Fibroblast of lung (primary cell): ENCODE results near the gene CFI. TPM values are rescaled to one million over a fixed set of nuclear protein-coding genes. Genes with fewer than 3 reads are reported as not detected.

Source experiments
- DNase-seq, 2 donors: peaks; one replicate each; pipeline versions ENCODE4 v3.0.0 to v3.0.0-alpha.2; 2010; ENCODE audit warnings: low read depth in 2 of 2
- H2AFZ ChIP-seq: 2 replicates; pipeline ENCODE4 v1.5.1; 2012; ENCODE audit warnings: low read length, control low read depth, inconsistent platforms
- H3K27ac ChIP-seq: 2 replicates; pipeline ENCODE4 v1.5.1; 2011; ENCODE audit warnings: low read length, control low read depth; ENCODE audit not compliant: insufficient read depth
- H3K27me3 ChIP-seq: 2 replicates; pipeline ENCODE4 v1.5.1; 2011; ENCODE audit warnings: mild to moderate bottlenecking, low read length; ENCODE audit not compliant: control insufficient read depth, insufficient read depth
- H3K36me3 ChIP-seq: 2 replicates; pipeline ENCODE4 v1.5.1; 2011; ENCODE audit warnings: low read length; ENCODE audit not compliant: control insufficient read depth, insufficient read depth
- H3K4me1 ChIP-seq: 2 replicates; pipeline ENCODE4 v1.5.1; 2011; ENCODE audit warnings: low read length; ENCODE audit not compliant: control insufficient read depth, insufficient read depth; ENCODE audit errors: extremely low read depth
- H3K4me2 ChIP-seq: 2 replicates; pipeline ENCODE4 v1.5.1; 2011; ENCODE audit warnings: low read length, control low read depth; ENCODE audit not compliant: insufficient read depth; ENCODE audit errors: extremely low read depth
- H3K4me3 ChIP-seq, 4 experiments: fragments of 200-600 bp in 1 of 4; sonication (generic) in 1 of 4; replicated peaks in 1 of 4; 2 replicates each; pipeline ENCODE4 v1.5.1; 2011 to 2016; ENCODE audit warnings: low read length in 4 of 4, low read depth in 3 of 4, mild to moderate bottlenecking in 3 of 4, control low read depth in 2 of 4, inconsistent platforms in 1 of 4, mixed read lengths in 1 of 4; ENCODE audit not compliant: insufficient read depth in 1 of 4; ENCODE audit errors: control extremely low read depth in 1 of 4
- H3K79me2 ChIP-seq: 2 replicates; pipeline ENCODE4 v1.5.1; 2012; ENCODE audit warnings: mild to moderate bottlenecking, low read length, inconsistent platforms; ENCODE audit not compliant: control insufficient read depth, insufficient read depth
- H3K9ac ChIP-seq: 2 replicates; pipeline ENCODE4 v1.5.1; 2011; ENCODE audit warnings: mild to moderate bottlenecking, low read length, control low read depth; ENCODE audit not compliant: insufficient read depth
- H3K9me3 ChIP-seq: 2 replicates; pipeline ENCODE4 v1.5.1; 2012; ENCODE audit warnings: low read depth, low read length; ENCODE audit not compliant: control insufficient read depth, insufficient read depth
- H4K20me1 ChIP-seq: 2 replicates; pipeline ENCODE4 v1.5.1; 2011; ENCODE audit warnings: low read length; ENCODE audit not compliant: control insufficient read depth, insufficient read depth; ENCODE audit errors: extremely low read depth
- EZH2 ChIP-seq: IDR thresholded peaks from 2 replicates; pipeline ENCODE4 v1.5.1; 2012; ENCODE audit warnings: low read length, control low read depth, mild to moderate bottlenecking; ENCODE audit errors: missing control alignments
- polyA plus RNA-seq, 2 donors: library from polyadenylated mRNA; depleted of rRNA in 1 of 2; stranded (reverse) in 1 of 2; unstranded in 1 of 2; fragments of >200 nt; gene quantifications; 2 replicates each; pipeline ENCODE4 v1.2.1, GENCODE V29; 2011 to 2012; ENCODE audit warnings: missing spikeins in 1 of 2
- total RNA-seq: library from RNA; depleted of rRNA; stranded (reverse); fragments of >200 nt; gene quantifications from 2 replicates; pipeline ENCODE4 v1.2.1, GENCODE V29; 2014
- TF ChIP-seq, protein P1 (sequence below), 2 donors: IDR thresholded peaks in 1 of 2; conservative IDR thresholded peaks in 1 of 2; 1 replicate in 1 of 2; 2 replicates in 1 of 2; pipeline ENCODE4 v1.5.1; 2011 to 2012; ENCODE audit warnings: low read length in 2 of 2, control low read depth in 1 of 2, inconsistent platforms in 1 of 2, low read depth in 1 of 2, mild to moderate bottlenecking in 1 of 2

The CFI gene
- total and polyA plus RNA-seq, 2 donors (not counting 1 experiment from before 2014, with no cell fraction given): 10.2 to 18.2 TPM

DNA sequence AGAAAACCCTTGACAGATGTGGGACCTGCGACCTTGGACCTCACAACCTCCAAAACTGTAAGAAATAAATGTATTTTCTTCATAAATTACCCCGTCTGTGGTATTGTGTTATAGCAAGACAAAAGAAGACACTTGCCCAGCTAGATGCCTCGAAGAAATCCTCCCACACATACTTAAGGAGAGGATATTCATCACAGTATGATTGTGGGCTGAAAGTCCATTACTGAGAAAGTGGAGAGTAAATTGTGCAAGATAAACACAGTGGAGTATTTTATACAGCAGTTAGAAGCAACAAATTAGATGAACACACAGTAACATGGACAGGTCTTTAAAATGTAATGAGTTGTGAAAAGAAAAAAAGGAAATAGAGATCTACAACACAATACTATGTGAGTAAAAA is 46.1 kb downstream of the CFI start:
- no peak overlapping the region for H3K27ac ChIP-seq
- H3K79me2 ChIP-seq: no peaks in the 10 kb centered on the region
- H3K9ac ChIP-seq: no peak overlapping the region
- H4K20me1 ChIP-seq: no peaks in the 10 kb centered on the region
- no peak for DNase-seq
- H2AFZ ChIP-seq: no peak overlapping the region
- H3K4me1 ChIP-seq: no peaks in the 10 kb centered on the region
- no peak for TF ChIP-seq EZH2
- TF ChIP-seq, protein P1, sequence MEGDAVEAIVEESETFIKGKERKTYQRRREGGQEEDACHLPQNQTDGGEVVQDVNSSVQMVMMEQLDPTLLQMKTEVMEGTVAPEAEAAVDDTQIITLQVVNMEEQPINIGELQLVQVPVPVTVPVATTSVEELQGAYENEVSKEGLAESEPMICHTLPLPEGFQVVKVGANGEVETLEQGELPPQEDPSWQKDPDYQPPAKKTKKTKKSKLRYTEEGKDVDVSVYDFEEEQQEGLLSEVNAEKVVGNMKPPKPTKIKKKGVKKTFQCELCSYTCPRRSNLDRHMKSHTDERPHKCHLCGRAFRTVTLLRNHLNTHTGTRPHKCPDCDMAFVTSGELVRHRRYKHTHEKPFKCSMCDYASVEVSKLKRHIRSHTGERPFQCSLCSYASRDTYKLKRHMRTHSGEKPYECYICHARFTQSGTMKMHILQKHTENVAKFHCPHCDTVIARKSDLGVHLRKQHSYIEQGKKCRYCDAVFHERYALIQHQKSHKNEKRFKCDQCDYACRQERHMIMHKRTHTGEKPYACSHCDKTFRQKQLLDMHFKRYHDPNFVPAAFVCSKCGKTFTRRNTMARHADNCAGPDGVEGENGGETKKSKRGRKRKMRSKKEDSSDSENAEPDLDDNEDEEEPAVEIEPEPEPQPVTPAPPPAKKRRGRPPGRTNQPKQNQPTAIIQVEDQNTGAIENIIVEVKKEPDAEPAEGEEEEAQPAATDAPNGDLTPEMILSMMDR (conservative IDR thresholded peaks at IDR 0.05 in 1 of 2, IDR thresholded peaks at IDR 0.05 in 1 of 2; ENCODE audit: low read depth in 1 of 2, low read length in 2 of 2): no peak
- no peak overlapping the region for H3K4me2 ChIP-seq
- H3K4me3 ChIP-seq: no peak overlapping the region
- H3K36me3 ChIP-seq: no peaks in the 10 kb centered on the region
- no peaks in the 10 kb centered on the region for H3K9me3 ChIP-seq
- no peaks in the 10 kb centered on the region for H3K27me3 ChIP-seq

DNA sequence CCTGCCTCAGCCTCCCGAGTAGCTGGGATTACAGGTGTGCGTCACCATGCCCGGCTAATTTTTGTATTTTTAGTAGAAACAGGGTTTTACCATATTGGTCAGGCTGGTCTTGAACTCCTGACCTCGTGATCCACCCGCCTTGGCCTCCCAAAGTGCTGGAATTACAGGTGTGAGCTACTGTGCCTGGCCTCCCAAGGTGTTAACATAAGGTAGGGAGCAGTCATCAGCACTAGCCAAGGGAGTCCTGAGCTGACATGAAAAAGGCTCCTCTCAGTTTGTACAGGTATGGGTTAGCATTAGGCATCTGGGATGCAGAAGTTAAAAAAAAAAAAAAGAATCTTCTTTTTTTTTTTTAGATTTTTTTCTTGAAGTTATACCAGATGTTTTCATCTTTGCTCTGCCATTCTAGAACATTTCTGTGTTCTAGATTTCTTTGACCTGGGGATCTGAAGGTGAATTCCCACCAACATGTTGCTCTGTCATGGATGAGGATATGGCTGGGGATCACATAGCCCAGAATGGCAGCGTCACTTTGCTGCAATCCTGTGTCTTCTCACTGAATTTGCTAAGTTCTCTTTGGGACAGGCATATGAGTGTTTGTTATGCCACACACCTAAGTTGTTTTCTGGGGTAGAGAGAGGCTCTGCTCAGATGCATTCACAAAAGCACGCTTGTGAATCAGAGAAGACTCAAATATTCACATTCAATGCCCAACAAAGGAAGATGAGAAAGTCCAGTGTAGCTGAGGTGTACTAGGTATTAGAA is 47.5 kb downstream of the CFI start:
- no peak for TF ChIP-seq EZH2
- TF ChIP-seq, protein P1 (conservative IDR thresholded peaks at IDR 0.05 in 1 of 2, IDR thresholded peaks at IDR 0.05 in 1 of 2; ENCODE audit: low read depth in 1 of 2, low read length in 2 of 2): no peak
- no peaks in the 10 kb centered on the region for H3K36me3 ChIP-seq
- H3K4me3 ChIP-seq: no peak overlapping the region
- no peaks in the 10 kb centered on the region for H3K27me3 ChIP-seq
- H3K4me2 ChIP-seq: no peak overlapping the region
- H3K9ac ChIP-seq: no peak overlapping the region
- no peak overlapping the region for H3K27ac ChIP-seq
- H3K9me3 ChIP-seq: no peaks in the 10 kb centered on the region
- H2AFZ ChIP-seq: no peak overlapping the region
- no peaks in the 10 kb centered on the region for H3K4me1 ChIP-seq
- no peaks in the 10 kb centered on the region for H3K79me2 ChIP-seq
- DNase-seq: no peak
- no peaks in the 10 kb centered on the region for H4K20me1 ChIP-seq

DNA sequence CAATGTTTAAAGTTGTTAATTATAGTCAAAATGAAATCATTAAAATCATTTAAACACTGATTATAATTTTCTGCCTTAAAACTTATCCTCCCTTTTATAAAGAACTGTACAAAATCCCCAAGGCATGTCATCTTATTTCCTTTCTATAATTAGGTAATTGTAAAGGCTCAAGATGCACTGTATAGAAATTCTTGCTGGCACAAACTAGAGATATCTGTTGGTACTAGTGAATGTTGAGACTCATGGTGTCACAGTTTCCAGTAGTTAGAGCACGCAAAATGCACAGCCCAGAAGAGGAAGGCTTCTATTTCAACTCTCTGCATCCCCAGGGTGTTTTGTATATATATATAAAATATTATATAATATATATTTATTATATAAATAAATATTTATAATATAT is 49.3 kb downstream of the CFI start:
- Histone ChIP-seq H3K4me2 (no peak overlapping the region), H3K36me3 (no peaks in the 10 kb centered on the region), H2AFZ (no peak overlapping the region), H3K4me1 (no peaks in the 10 kb centered on the region), H3K4me3 (no peak overlapping the region), H4K20me1 (no peaks in the 10 kb centered on the region), H3K9me3 (no peaks in the 10 kb centered on the region), H3K79me2 (no peaks in the 10 kb centered on the region), H3K27me3 (no peaks in the 10 kb centered on the region), H3K9ac (no peak overlapping the region), H3K27ac (no peak overlapping the region)
- TF ChIP-seq, protein P1 (conservative IDR thresholded peaks at IDR 0.05 in 1 of 2, IDR thresholded peaks at IDR 0.05 in 1 of 2; ENCODE audit: low read depth in 1 of 2, low read length in 2 of 2): no peak
- no peak for TF ChIP-seq EZH2
- DNase-seq: no peak
